IPS-NIHi7 (cell line): ENCODE measurements around the gene ARHGAP36.

Source experiments
- DNase-seq: peaks from one replicate; pipeline ENCODE4 v3.0.0; 2012; ENCODE audit warnings: mixed read lengths; ENCODE audit errors: extremely low spot score

Gene ARHGAP36, protein sequence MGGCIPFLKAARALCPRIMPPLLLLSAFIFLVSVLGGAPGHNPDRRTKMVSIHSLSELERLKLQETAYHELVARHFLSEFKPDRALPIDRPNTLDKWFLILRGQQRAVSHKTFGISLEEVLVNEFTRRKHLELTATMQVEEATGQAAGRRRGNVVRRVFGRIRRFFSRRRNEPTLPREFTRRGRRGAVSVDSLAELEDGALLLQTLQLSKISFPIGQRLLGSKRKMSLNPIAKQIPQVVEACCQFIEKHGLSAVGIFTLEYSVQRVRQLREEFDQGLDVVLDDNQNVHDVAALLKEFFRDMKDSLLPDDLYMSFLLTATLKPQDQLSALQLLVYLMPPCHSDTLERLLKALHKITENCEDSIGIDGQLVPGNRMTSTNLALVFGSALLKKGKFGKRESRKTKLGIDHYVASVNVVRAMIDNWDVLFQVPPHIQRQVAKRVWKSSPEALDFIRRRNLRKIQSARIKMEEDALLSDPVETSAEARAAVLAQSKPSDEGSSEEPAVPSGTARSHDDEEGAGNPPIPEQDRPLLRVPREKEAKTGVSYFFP

GRCh38 chrX:131058136-131058868 is at the start of gene ARHGAP36:
ARHGAP36 (plus strand) TSS chrX:131058346; CDS start chrX:131081666, 23,320 bp downstream.
- peak; percentile 51 for DNase-seq

- DNase-seq: no peak
These were observed 48.0 kb upstream of the ARHGAP36 start for GRCh38 chrX:131010186-131010585.

GRCh38 chrX:131025336-131025735 is 32.8 kb upstream of the ARHGAP36 start:
- DNase-seq: no peak

- DNase-seq: no peak
These were observed 25.6 kb upstream of the ARHGAP36 start for GRCh38 chrX:131032354-131033230.

DNA sequence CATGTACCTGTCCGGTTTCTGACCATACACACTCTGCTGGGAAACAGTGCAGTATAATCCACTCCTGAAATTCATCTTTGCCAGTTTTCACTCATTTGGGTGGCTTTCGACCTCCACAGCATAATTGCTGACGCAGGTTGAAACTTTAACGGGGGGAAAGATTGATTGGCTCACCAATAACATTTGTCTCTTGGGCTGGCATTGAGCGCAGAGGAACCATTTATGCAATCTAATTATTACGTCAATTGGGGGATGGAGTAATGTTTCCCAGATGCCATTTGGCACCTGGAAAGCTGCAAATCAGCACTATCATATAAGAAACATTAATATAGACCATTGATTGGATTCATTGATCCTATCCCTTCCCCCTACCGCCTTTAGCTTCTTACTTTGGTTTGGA is 24.1 kb upstream of the ARHGAP36 start:
- no peak for DNase-seq

DNA sequence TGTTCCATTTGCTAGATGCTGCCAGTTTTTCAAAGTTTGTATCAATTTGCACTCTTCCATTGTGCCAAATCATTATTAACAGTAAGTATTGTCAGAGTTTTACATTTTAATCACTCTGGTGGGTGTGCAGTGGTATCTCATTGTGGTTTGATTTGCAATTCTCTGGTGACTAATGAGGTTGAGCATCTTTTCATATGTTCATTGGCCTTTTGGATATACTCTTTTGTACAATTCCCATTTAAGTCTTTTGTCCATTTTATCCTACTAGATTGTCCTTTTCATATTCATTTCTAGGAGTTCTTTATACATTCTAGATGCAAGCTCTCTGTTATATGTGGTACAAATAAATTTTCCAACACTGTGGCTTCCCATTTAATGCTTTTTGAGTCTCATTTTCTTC is 17.4 kb upstream of the ARHGAP36 start:
- no peak for DNase-seq

DNA sequence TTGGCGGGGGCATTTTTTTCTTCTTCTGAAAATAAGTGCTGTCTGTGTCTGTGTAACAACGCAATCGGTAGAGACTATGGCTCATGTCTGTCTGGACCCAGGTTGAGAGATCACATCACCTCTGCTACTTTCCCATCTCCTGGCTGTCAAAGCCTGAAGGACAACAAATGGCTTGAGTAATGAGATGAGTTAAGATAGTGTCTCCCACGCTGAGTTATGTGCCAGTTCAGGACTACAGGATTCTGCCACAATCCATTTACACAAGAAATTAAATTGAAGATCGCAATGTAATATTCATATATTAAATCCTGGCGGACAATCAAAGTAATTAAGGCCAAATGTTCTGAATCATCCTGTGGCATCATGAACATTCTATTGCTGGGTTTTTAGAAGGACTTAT is 16.5 kb upstream of the ARHGAP36 start:
- DNase-seq: no peak

GRCh38 chrX:131045726-131046125 is 12.4 kb upstream of the ARHGAP36 start:
- no peak for DNase-seq

- no peak for DNase-seq
These were observed 11.6 kb upstream of the ARHGAP36 start for GRCh38 chrX:131046596-131046995.

- no peak for DNase-seq
These were observed 11.0 kb upstream of the ARHGAP36 start for GRCh38 chrX:131047180-131047579.

GRCh38 chrX:131053076-131053475 is 5.1 kb upstream of the ARHGAP36 start:
- no peak for DNase-seq

- peak; percentile 20 for DNase-seq
These were observed 3.2 kb upstream of the ARHGAP36 start for GRCh38 chrX:131054906-131055305.

DNA sequence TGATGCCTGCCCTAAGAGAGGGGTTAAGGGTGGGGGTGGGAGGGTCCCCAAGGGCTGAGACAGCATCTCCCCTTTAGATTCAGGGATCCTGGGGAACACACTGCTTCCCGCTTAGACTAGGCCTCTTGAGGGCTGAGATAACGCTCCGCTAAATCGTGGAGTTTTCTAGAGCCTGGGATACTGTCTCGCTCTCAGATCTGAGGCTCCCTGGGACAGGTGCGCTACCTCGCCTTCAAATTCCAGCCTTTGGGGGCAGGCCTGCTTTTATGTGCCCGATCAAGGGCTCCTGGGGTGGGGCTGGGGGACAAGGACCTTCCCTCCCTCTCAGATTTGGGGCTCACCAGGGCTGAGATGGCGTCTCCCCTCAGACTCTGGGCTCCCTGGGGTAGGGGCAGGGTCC is 440 bp upstream of the ARHGAP36 start:
- peak; percentile 26 for DNase-seq

- no peak for DNase-seq
These were observed 1.1 kb downstream of the ARHGAP36 start for GRCh38 chrX:131059246-131059645.

- no peak for DNase-seq
These were observed 2.0 kb downstream of the ARHGAP36 start for GRCh38 chrX:131060147-131060546.

DNA sequence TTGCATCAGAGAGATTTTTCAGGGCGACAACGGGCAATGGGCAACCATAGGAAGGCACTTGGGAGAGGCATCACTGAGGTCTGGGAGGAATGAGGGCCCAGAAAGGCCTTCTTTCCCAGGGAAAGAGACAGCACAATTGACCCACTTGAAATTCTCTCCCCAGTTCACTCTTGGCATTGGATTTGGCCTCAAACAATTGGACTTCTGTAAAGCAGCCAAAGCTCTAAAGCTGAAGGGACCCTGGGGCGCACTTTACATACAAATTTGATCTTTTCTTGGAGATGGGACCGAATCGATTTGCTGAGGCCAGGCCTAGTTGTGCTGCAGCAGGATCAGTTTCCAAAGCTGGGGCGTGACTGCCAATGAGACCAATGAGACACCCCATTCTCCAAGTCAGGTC is 3.2 kb downstream of the ARHGAP36 start:
- DNase-seq: no peak

DNA sequence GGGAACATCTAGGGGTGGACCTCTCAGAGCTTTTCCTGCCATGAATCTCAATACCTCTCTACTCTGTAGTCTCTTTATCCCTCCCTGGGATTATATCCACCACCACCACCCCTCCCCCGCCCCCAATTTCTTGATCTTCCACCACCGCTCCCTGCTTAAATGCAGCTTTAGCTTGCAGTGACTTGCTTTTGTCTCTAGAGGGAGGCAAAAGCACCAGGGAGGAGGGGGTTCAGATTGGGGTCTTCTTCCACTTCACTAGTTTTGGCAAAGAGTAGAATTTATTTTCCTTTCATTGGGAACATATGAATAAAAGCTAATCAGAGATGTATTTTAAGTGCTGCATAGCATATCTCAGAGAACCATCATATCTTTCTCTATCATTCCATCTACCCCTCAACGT is 5.5 kb downstream of the ARHGAP36 start:
- peak; percentile 62 for DNase-seq

DNA sequence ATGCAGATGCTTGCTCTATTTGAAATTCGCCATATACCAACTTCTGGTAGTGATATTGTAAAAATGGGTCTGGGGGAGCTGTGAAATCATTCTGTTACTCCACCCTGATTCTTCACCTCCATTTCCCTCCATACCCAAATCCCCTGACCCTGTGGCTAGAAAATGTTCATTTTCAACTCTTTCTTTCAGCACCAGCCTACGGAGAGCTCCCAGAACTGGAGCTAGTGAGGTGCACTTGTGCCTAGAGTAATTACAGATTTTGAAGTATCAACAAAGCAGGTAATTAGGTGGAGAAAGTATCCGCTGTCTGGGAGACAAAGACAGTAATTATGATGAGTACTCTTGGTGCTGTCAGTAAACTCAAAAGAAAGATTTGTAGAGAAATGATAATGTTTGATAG is 8.1 kb downstream of the ARHGAP36 start:
- DNase-seq: no peak

- DNase-seq: peak; percentile 73
These were observed 9.1 kb downstream of the ARHGAP36 start for GRCh38 chrX:131067216-131067615.

DNA sequence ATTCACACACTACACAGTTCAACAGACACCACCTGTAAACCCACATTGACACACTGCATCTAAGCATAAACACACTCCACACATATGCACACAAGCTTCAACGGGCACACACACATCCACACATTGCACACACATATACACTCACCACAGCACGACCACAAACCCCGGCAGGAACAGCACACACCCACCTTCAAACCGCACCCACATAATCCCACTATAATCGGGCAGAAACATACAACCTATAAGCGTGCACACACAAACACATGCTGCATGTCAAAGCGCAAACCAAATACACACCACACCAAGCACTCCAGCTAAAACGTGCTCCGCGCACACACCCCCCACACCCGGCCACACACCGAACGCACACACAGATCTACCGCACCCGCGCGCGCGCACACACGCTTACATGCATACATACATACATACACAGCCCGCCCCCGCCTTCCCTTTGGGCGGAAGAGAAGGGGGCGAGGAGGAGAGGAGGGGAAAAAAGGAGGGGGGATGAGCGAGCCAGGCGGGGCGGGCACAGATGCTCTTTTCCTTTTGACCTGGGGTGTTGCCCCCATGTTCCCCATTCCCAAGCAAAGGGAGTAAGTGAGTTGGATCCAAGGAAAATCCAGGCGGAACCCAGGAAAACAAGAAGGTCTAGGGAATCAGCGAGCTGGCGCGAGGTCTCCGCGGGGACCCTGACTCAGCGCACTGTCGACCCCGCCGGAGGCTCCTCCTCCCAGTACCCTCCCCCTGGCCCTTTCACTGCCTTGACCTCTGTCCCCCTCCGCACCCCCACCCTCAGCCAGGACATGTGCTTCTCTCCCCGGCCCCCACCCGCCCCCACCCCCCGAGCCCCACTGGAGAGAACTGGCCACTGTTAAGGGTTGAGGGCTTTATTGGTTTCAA is 9.9 kb downstream of the ARHGAP36 start:
- peak; percentile 70 for DNase-seq
